Right ventricle myocardium inferior (tissue), 1 donor: Measurements from ENCODE around the gene SCCPDH. TPM values are rescaled to one million over a fixed set of nuclear protein-coding genes. Genes with fewer than 3 reads are reported as not detected.
"Not testable (repeated sequence)": the region's sequence is repeated elsewhere in the genome, so short reads cannot be mapped to it uniquely, and the experiment has no call there.

Source experiments
- ATAC-seq: fragments of 200-7000 bp; cut with Tn5 transposase; one replicate; pipeline ENCODE4 v1.9.1; 2020; ENCODE audit warnings: mild to moderate bottlenecking, moderate library complexity
- DNase-seq: peaks from one replicate; pipeline ENCODE4 v3.0.0; 2021; ENCODE audit errors: missing footprints
- intact Hi-C: fragments of 100-400 bp; cut with DNase I; formaldehyde crosslinking; loops from one replicate; pipeline ENCODE4 v1.11.0; 2022
- total RNA-seq: library from RNA; stranded (reverse); fragmentation: NEBNext Ultra II Directional; extraction: Animal tissue kit (Norgen Biotek cat#: 25700); gene quantifications from one replicate; pipeline ENCODE4 v1.2.1, GENCODE V29; 2021
- donor health status: DM: no; HTN: yes; CAD: no; lungs with severe emphysema.

The SCCPDH gene
- total RNA-seq, 1 donor from 2014 or later: 31.2 TPM

- no peak for ATAC-seq
- intact Hi-C loops: loop anchor here (1.0 to 2.0 kb wide), 3 partner anchors 52 to 201 kb away; partner anchors contain the start of genes CNST and TFB2M
These were observed 25.6 kb upstream of the SCCPDH start for GRCh38 chr1:246698466-246699094.

GRCh38 chr1:246699095-246699735 is 25.0 kb upstream of the SCCPDH start:
- peak; percentile 94 for ATAC-seq
- peak; percentile 88 for DNase-seq
- intact Hi-C loops: loop anchor here (1.0 to 2.0 kb wide), 3 partner anchors 52 to 202 kb away; partner anchors contain the start of genes CNST and TFB2M

More at GRCh38 chr1:246698466-246699094, 25.6 kb upstream of the SCCPDH start:
- no peak for DNase-seq

- no peak for ATAC-seq
- no peak for DNase-seq
- intact Hi-C loops: no loop called here
These were observed 20.6 kb upstream of the SCCPDH start for GRCh38 chr1:246703581-246703980.

GRCh38 chr1:246705368-246705767 is 18.8 kb upstream of the SCCPDH start:
- intact Hi-C loops: no loop called here
- DNase-seq (no peak), ATAC-seq (no peak)

- ATAC-seq (no peak), DNase-seq (no peak)
- intact Hi-C loops: no loop called here
These were observed 16.0 kb upstream of the SCCPDH start for GRCh38 chr1:246708166-246708565.

- intact Hi-C loops: no loop called here
- ATAC-seq (no peak), DNase-seq (no peak)
These were observed 15.0 kb upstream of the SCCPDH start for GRCh38 chr1:246709196-246709595.

GRCh38 chr1:246709835-246710234 is 14.4 kb upstream of the SCCPDH start:
- no peak for DNase-seq
- ATAC-seq: no peak
- intact Hi-C loops: no loop called here

GRCh38 chr1:246711548-246712003 is 12.6 kb upstream of the SCCPDH start:
- ATAC-seq: no peak
- intact Hi-C loops: no loop called here
- DNase-seq: no peak

GRCh38 chr1:246712428-246712827 is 11.8 kb upstream of the SCCPDH start:
- intact Hi-C loops, DNase-seq, ATAC-seq: not testable (repeated sequence)

GRCh38 chr1:246719361-246719760 is 4.8 kb upstream of the SCCPDH start:
- intact Hi-C loops, DNase-seq, ATAC-seq: not testable (repeated sequence)

- ATAC-seq, intact Hi-C loops, DNase-seq: not testable (repeated sequence)
These were observed 3.4 kb upstream of the SCCPDH start for GRCh38 chr1:246720814-246721213.

- ATAC-seq: no peak
- intact Hi-C loops: no loop called here
These were observed 1.5 kb upstream of the SCCPDH start for GRCh38 chr1:246722720-246723119.

GRCh38 chr1:246724731-246725095 is 504 bp downstream of the SCCPDH start:
- no peak for DNase-seq
- intact Hi-C loops: no loop called here
- peak; percentile 15 for ATAC-seq

More at GRCh38 chr1:246722720-246723119, 1.5 kb upstream of the SCCPDH start:
- no peak for DNase-seq

GRCh38 chr1:246725191-246725590 is 982 bp downstream of the SCCPDH start:
- DNase-seq (no peak), ATAC-seq (no peak)
- intact Hi-C loops: no loop called here

- ATAC-seq (peak; percentile 22), DNase-seq (no peak)
- intact Hi-C loops: no loop called here
These were observed 2.1 kb downstream of the SCCPDH start for GRCh38 chr1:246726255-246726679.

- DNase-seq (no peak), ATAC-seq (peak; percentile 41)
- intact Hi-C loops: no loop called here
These were observed 2.7 kb downstream of the SCCPDH start for GRCh38 chr1:246726881-246727280.

- intact Hi-C loops: no loop called here
- ATAC-seq: no peak
- no peak for DNase-seq
These were observed 3.4 kb downstream of the SCCPDH start for GRCh38 chr1:246727594-246727993.

GRCh38 chr1:246728311-246728710 is 4.1 kb downstream of the SCCPDH start:
- DNase-seq (no peak), ATAC-seq (no peak)
- intact Hi-C loops: no loop called here

- DNase-seq, ATAC-seq, intact Hi-C loops: not testable (repeated sequence)
These were observed 4.8 kb downstream of the SCCPDH start for GRCh38 chr1:246729040-246729439.

GRCh38 chr1:246730839-246731238 is 6.6 kb downstream of the SCCPDH start:
- no peak for ATAC-seq
- no peak for DNase-seq
- intact Hi-C loops: no loop called here
